Caco-2 (cell line): Measurements from ENCODE around the gene IMMP1L. TPM values are rescaled to one million over a fixed set of nuclear protein-coding genes. Genes with fewer than 3 reads are reported as not detected.

Experiments
- BruUV-seq: library from RNA; stranded (reverse); fragments of 400-500 nt; replicated peaks from 2 replicates; lab custom pipeline; 2021; lab: Mats Ljungman, UMichigan
- CTCF ChIA-PET: fragments of 300-600 bp; sonication (Branson Sonifier 250); formaldehyde crosslinking; loops from one replicate; lab custom pipeline; 2022; ENCODE audit warnings: antibody characterized with exemption; lab: Charles Lee
- POLR2A ChIA-PET: fragments of 300-600 bp; sonication (Branson Sonifier 250); formaldehyde crosslinking; loops from one replicate; lab custom pipeline; 2022; ENCODE audit warnings: antibody characterized with exemption; lab: Charles Lee
- DNase-seq, 2 experiments: peaks; one replicate each; pipeline versions ENCODE4 v3.0.0 to v3.0.0-alpha.2; 2020 to 2022
- H3K27me3 ChIP-seq: replicated peaks from 2 replicates; pipeline ENCODE4 v1.6.0; 2011; ENCODE audit warnings: low read length; ENCODE audit not compliant: control insufficient read depth, insufficient read depth
- H3K36me3 ChIP-seq: 2 replicates; pipeline ENCODE4 v1.5.1; 2011; ENCODE audit warnings: low read length; ENCODE audit not compliant: control insufficient read depth, insufficient read depth
- H3K4me1 ChIP-seq: fragments of 250-450 bp; sonication (Bioruptor Pico); 2 replicates; pipeline ENCODE4 v1.5.1; 2020; ENCODE audit warnings: mild to moderate bottlenecking
- H3K4me3 ChIP-seq: 2 replicates; pipeline ENCODE4 v1.5.1; 2011; ENCODE audit warnings: low read depth, mild to moderate bottlenecking, control low read depth, low read length
- H3K9me3 ChIP-seq: fragments of 250-450 bp; sonication (Bioruptor Pico); 2 replicates; pipeline ENCODE4 v1.5.1; 2020; ENCODE audit warnings: mild to moderate bottlenecking, moderate library complexity
- H3K27ac Mint-ChIP-seq: one replicate; pipeline ENCODE4 v1.8.0; 2022; ENCODE audit warnings: mixed read lengths; ENCODE audit not compliant: unreplicated experiment
- H3K27me3 Mint-ChIP-seq: one replicate; pipeline ENCODE4 v1.8.0; 2022; ENCODE audit warnings: mixed read lengths; ENCODE audit not compliant: insufficient read depth, unreplicated experiment
- H3K36me3 Mint-ChIP-seq: one replicate; pipeline ENCODE4 v1.8.0; 2022; ENCODE audit warnings: mild to moderate bottlenecking, mixed read lengths; ENCODE audit not compliant: insufficient read depth, unreplicated experiment
- H3K4me1 Mint-ChIP-seq: one replicate; pipeline ENCODE4 v1.8.0; 2022; ENCODE audit warnings: low read depth, mixed read lengths; ENCODE audit not compliant: unreplicated experiment
- H3K4me3 Mint-ChIP-seq: one replicate; pipeline ENCODE4 v1.8.0; 2022; ENCODE audit warnings: mild to moderate bottlenecking, moderate library complexity, mixed read lengths; ENCODE audit not compliant: unreplicated experiment
- H3K9me3 Mint-ChIP-seq: one replicate; pipeline ENCODE4 v1.8.0; 2022; ENCODE audit warnings: mixed read lengths; ENCODE audit not compliant: unreplicated experiment
- intact Hi-C: fragments of 100-400 bp; cut with micrococcal nuclease; formaldehyde crosslinking; loops from one replicate; pipeline ENCODE4 v1.10.0; 2022; ENCODE audit not compliant: unreplicated experiment
- total RNA-seq: library from RNA; stranded (reverse); gene quantifications from 2 replicates; pipeline ENCODE4 v1.2.3, GENCODE V29; 2022
- TF ChIP-seq, protein P1 (sequence below), 2 experiments: fragments of 200-600 bp in 1 of 2; IDR thresholded peaks; 1 replicate in 1 of 2; 2 replicates in 1 of 2; pipeline versions ENCODE4 v1.5.1 to v1.8.0; 2011 to 2022; ENCODE audit warnings: antibody characterized with exemption in 1 of 2, control low read depth in 1 of 2, inconsistent platforms in 1 of 2, low read depth in 1 of 2, low read length in 1 of 2, mild to moderate bottlenecking in 1 of 2, moderate library complexity in 1 of 2; ENCODE audit not compliant: insufficient read depth in 1 of 2, severe bottlenecking in 1 of 2, unreplicated experiment in 1 of 2

IMMP1L gene
- total RNA-seq, 1 experiment from 2014 or later = 40.1 TPM

DNA sequence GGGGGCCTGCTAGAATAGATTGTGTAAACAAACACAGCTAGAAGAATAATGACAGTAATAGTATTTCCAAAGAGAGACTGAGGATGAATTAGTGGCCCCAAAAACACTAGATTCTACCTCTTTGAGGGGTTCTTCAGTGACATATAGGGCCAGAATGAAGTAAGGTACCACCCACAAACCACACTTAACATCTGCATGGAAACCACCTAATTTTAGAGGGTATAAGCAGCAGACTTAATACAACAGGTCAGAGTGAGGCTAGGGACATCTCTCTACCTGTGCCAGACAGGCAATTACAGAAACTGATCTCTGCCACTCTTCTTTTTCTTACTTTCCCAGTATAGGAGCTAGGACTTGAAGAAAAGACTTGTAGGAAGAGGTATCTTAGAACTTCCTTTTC lies 20.3 kb upstream of the IMMP1L start:
- Mint-ChIP-seq H3K4me3 (no peak overlapping the region), H3K27me3 (no peaks in the 10 kb centered on the region), H3K27ac (no peak overlapping the region), H3K36me3 (no peaks in the 10 kb centered on the region), H3K4me1 (peaks cover 12% of the 10 kb centered on the region), H3K9me3 (no peaks in the 10 kb centered on the region)
- BruUV-seq = no TSS peak
- Histone ChIP-seq H3K4me1 (peaks cover 15% of the 10 kb centered on the region), H3K36me3 (no peaks in the 10 kb centered on the region), H3K4me3 (no peak overlapping the region), H3K27me3 (no peaks in the 10 kb centered on the region), H3K9me3 (no peaks in the 10 kb centered on the region)
- TF ChIP-seq, protein P1, sequence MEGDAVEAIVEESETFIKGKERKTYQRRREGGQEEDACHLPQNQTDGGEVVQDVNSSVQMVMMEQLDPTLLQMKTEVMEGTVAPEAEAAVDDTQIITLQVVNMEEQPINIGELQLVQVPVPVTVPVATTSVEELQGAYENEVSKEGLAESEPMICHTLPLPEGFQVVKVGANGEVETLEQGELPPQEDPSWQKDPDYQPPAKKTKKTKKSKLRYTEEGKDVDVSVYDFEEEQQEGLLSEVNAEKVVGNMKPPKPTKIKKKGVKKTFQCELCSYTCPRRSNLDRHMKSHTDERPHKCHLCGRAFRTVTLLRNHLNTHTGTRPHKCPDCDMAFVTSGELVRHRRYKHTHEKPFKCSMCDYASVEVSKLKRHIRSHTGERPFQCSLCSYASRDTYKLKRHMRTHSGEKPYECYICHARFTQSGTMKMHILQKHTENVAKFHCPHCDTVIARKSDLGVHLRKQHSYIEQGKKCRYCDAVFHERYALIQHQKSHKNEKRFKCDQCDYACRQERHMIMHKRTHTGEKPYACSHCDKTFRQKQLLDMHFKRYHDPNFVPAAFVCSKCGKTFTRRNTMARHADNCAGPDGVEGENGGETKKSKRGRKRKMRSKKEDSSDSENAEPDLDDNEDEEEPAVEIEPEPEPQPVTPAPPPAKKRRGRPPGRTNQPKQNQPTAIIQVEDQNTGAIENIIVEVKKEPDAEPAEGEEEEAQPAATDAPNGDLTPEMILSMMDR (IDR thresholded peaks at IDR 0.05; ENCODE audit: insufficient read depth in 1 of 2, low read depth in 1 of 2, low read length in 1 of 2, severe bottlenecking in 1 of 2, unreplicated experiment in 1 of 2) = no peak
- CTCF ChIA-PET = no interaction called here
- no peak for DNase-seq
- POLR2A ChIA-PET = no interaction called here
- intact Hi-C loops = no loop called here

DNA sequence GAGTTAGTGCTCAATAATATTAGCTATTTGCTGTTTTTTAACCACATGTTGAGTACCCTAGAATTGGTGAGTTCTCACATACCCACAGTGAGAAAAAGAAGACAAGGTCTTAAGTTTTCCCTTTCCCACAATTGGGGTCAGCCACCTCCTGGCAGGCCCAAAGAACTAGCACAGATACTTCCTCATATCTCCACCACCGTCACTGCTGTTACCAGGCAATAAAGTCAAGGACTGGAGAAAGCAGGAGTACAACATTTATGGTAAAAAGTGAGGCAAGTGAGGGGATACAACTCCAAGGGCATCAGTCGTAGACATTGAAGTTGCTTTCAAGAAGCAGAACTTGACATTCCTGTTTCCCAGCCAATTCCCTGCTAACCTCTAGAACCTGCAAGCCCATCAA lies 19.8 kb upstream of the IMMP1L start:
- TF ChIP-seq, protein P1 (IDR thresholded peaks at IDR 0.05; ENCODE audit: insufficient read depth in 1 of 2, low read depth in 1 of 2, low read length in 1 of 2, severe bottlenecking in 1 of 2, unreplicated experiment in 1 of 2) = no peak
- no peaks in the 10 kb centered on the region for H3K9me3 Mint-ChIP-seq
- POLR2A ChIA-PET = no interaction called here
- no peaks in the 10 kb centered on the region for H3K36me3 Mint-ChIP-seq
- no peaks in the 10 kb centered on the region for H3K36me3 ChIP-seq
- no peaks in the 10 kb centered on the region for H3K27me3 ChIP-seq
- no peak overlapping the region for H3K4me3 ChIP-seq
- H3K27ac Mint-ChIP-seq = no peak overlapping the region
- peaks cover 12% of the 10 kb centered on the region for H3K4me1 Mint-ChIP-seq
- no TSS peak for BruUV-seq
- no peak for DNase-seq
- no peaks in the 10 kb centered on the region for H3K9me3 ChIP-seq
- intact Hi-C loops = no loop called here
- H3K4me3 Mint-ChIP-seq = no peak overlapping the region
- CTCF ChIA-PET = no interaction called here
- H3K4me1 ChIP-seq = peaks cover 15% of the 10 kb centered on the region
- no peaks in the 10 kb centered on the region for H3K27me3 Mint-ChIP-seq

DNA sequence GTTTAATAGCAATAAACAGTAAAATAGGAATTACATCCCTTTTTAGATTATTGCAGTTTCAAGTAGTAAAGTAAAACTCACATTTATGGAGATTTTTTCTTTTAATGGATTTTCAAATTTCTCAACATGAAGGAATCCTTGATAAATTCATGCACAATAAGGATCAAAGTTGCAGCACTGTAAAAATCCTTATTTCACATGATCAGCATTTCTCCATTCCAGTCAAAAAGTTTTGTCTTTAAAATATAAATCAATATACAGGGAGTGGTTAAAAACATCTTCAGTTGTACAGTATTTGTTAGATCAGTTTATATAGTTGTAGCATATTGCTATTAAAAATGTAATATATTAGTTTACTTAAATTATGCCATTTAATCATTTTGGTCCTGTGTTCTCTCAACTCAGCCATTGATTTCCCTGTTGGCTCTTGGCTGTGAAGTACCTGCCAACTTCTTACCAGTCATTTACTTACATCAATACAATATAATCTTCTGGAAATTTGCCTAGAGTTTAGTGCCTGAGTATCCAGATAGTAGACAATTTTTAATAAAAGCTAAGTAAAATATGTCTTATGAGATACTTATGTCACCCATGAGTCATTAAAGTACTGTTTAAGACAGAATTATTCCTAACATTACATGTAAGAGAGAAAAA lies 12.2 kb upstream of the IMMP1L start:
- POLR2A ChIA-PET = no interaction called here

More for the DNA sequence above, 12.2 kb upstream of the IMMP1L start:
- intact Hi-C loops = no loop called here
- no peaks in the 10 kb centered on the region for H3K27me3 Mint-ChIP-seq
- Histone ChIP-seq H3K27me3 (no peaks in the 10 kb centered on the region), H3K4me1 (no peaks in the 10 kb centered on the region), H3K36me3 (no peaks in the 10 kb centered on the region), H3K9me3 (no peaks in the 10 kb centered on the region), H3K4me3 (no peak overlapping the region)
- BruUV-seq = no TSS peak
- no peaks in the 10 kb centered on the region for H3K36me3 Mint-ChIP-seq
- H3K4me1 Mint-ChIP-seq = no peaks in the 10 kb centered on the region
- DNase-seq = no peak
- CTCF ChIA-PET = no interaction called here
- no peak overlapping the region for H3K27ac Mint-ChIP-seq
- TF ChIP-seq, protein P1 (IDR thresholded peaks at IDR 0.05; ENCODE audit: insufficient read depth in 1 of 2, low read depth in 1 of 2, low read length in 1 of 2, severe bottlenecking in 1 of 2, unreplicated experiment in 1 of 2) = no peak
- no peak overlapping the region for H3K4me3 Mint-ChIP-seq
- no peaks in the 10 kb centered on the region for H3K9me3 Mint-ChIP-seq
